ENCODE measurements around the gene NLRP9.

The NLRP9 gene

GRCh38 chr19:55716531-55716930 lies 21.7 kb downstream of the NLRP9 start:
- TF ChIP-seq CTCF (IDR thresholded peaks at IDR 0.05; ENCODE audit: insufficient read depth, missing control alignments): no peak
- DNase-seq (ENCODE audit: insufficient read length, low spot score) (no peak), FAIRE-seq (no peak)

GRCh38 chr19:55712804-55713631 lies 25.2 kb downstream of the NLRP9 start:
- FAIRE-seq: no peak
- TF ChIP-seq CTCF (IDR thresholded peaks at IDR 0.05; ENCODE audit: insufficient read depth, missing control alignments): no peak
- no peak for DNase-seq (ENCODE audit: insufficient read length, low spot score)

GRCh38 chr19:55711719-55712118 lies 26.5 kb downstream of the NLRP9 start:
- TF ChIP-seq CTCF (IDR thresholded peaks at IDR 0.05; ENCODE audit: insufficient read depth, missing control alignments): no peak
- no peak for DNase-seq (ENCODE audit: insufficient read length, low spot score)
- FAIRE-seq: no peak

GRCh38 chr19:55705972-55706371 lies 32.2 kb downstream of the NLRP9 start:
- DNase-seq (ENCODE audit: insufficient read length, low spot score): no peak
- no peak for TF ChIP-seq CTCF (IDR thresholded peaks at IDR 0.05; ENCODE audit: insufficient read depth, missing control alignments)
- no peak for FAIRE-seq

- DNase-seq (ENCODE audit: insufficient read length, low spot score) (no peak), FAIRE-seq (no peak)
- TF ChIP-seq CTCF (IDR thresholded peaks at IDR 0.05; ENCODE audit: insufficient read depth, missing control alignments): no peak
Observed at GRCh38 chr19:55704494-55705245, 33.5 kb downstream of the NLRP9 start.

- no peak for DNase-seq (ENCODE audit: insufficient read length, low spot score)
- no peak for FAIRE-seq
- peak; percentile 70 for TF ChIP-seq CTCF (IDR thresholded peaks at IDR 0.05; ENCODE audit: insufficient read depth, missing control alignments)
Observed at GRCh38 chr19:55703790-55704215, 34.4 kb downstream of the NLRP9 start.
